ENCODE measurements around the gene ACADS. TPM values are rescaled to one million over a fixed set of nuclear protein-coding genes. Genes with fewer than 3 reads are reported as not detected.
A peak's percentile ranks its signal among the peaks of the same experiment; 100 is the strongest.
"Not testable (repeated sequence)": the region's sequence is repeated elsewhere in the genome, so short reads cannot be mapped to it uniquely, and the experiment has no call there.

The ACADS gene
- total and polyA plus RNA-seq, 2 experiments from 2014 or later = 53.5 to 66.8 TPM

GRCh38 chr12:120726510-120726793 is 826 bp downstream of the ACADS start:
- 91% methylated on average over 9 of the region's 9 CpGs for WGBS (ENCODE audit: low lambda C conversion rate, missing lambda C conversion rate)
- H3K4me2 ChIP-seq = peak overlapping the region; percentile 92
- H3K9me3 ChIP-seq (ENCODE audit: low read depth) = no peaks in the 10 kb centered on the region
- no peaks in the 10 kb centered on the region for H3K36me3 ChIP-seq (replicated peaks; ENCODE audit: insufficient read depth, low read depth)
- no peak for TF ChIP-seq EZH2phosphoT487 (IDR thresholded peaks at IDR 0.05; ENCODE audit: low read depth, severe bottlenecking, unreplicated experiment)
- TF ChIP-seq, protein P1, sequence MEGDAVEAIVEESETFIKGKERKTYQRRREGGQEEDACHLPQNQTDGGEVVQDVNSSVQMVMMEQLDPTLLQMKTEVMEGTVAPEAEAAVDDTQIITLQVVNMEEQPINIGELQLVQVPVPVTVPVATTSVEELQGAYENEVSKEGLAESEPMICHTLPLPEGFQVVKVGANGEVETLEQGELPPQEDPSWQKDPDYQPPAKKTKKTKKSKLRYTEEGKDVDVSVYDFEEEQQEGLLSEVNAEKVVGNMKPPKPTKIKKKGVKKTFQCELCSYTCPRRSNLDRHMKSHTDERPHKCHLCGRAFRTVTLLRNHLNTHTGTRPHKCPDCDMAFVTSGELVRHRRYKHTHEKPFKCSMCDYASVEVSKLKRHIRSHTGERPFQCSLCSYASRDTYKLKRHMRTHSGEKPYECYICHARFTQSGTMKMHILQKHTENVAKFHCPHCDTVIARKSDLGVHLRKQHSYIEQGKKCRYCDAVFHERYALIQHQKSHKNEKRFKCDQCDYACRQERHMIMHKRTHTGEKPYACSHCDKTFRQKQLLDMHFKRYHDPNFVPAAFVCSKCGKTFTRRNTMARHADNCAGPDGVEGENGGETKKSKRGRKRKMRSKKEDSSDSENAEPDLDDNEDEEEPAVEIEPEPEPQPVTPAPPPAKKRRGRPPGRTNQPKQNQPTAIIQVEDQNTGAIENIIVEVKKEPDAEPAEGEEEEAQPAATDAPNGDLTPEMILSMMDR (IDR thresholded peaks at IDR 0.05; ENCODE audit: poor library complexity) = no peak
- no peak for TF ChIP-seq EZH2 (IDR thresholded peaks at IDR 0.05; ENCODE audit: borderline replicate concordance)
- H3K4me1 ChIP-seq (ENCODE audit: insufficient read depth) = peaks cover 7% of the 10 kb centered on the region
- no peaks in the 10 kb centered on the region for H3K9me2 ChIP-seq (replicated peaks; ENCODE audit: insufficient read depth)
- no peaks in the 10 kb centered on the region for H4K20me1 ChIP-seq (ENCODE audit: insufficient read depth, poor library complexity, severe bottlenecking)
- DNase-seq (ENCODE audit: low spot score) = no peak
- H3K79me2 ChIP-seq = peaks cover 16% of the 10 kb centered on the region
- H2AFZ ChIP-seq = peak overlapping the region; percentile 92
- H3K27ac ChIP-seq = peak overlapping the region; percentile 79
- H3K27me3 ChIP-seq = no peaks in the 10 kb centered on the region
- H3K4me3 ChIP-seq = peak overlapping the region; percentile 52

- H3K27ac ChIP-seq = no peak overlapping the region
- no peaks in the 10 kb centered on the region for H3K9me3 ChIP-seq (ENCODE audit: low read depth)
- DNase-seq (ENCODE audit: low spot score) = no peak
- H3K36me3 ChIP-seq (replicated peaks; ENCODE audit: insufficient read depth, low read depth) = no peaks in the 10 kb centered on the region
- TF ChIP-seq, protein P1 (IDR thresholded peaks at IDR 0.05; ENCODE audit: poor library complexity) = no peak
- TF ChIP-seq EZH2phosphoT487 (IDR thresholded peaks at IDR 0.05; ENCODE audit: low read depth, severe bottlenecking, unreplicated experiment) (no peak), EZH2 (IDR thresholded peaks at IDR 0.05; ENCODE audit: borderline replicate concordance) (no peak)
- H3K4me1 ChIP-seq (ENCODE audit: insufficient read depth) = peaks cover 7% of the 10 kb centered on the region
- WGBS (ENCODE audit: low lambda C conversion rate, missing lambda C conversion rate) = 95% methylated on average over 9 of the region's 9 CpGs
- no peaks in the 10 kb centered on the region for H3K27me3 ChIP-seq
- H3K4me3 ChIP-seq = no peak overlapping the region
- no peak overlapping the region for H2AFZ ChIP-seq
- H3K9me2 ChIP-seq (replicated peaks; ENCODE audit: insufficient read depth) = no peaks in the 10 kb centered on the region
- H4K20me1 ChIP-seq (ENCODE audit: insufficient read depth, poor library complexity, severe bottlenecking) = no peaks in the 10 kb centered on the region
- peaks cover 11% of the 10 kb centered on the region for H3K79me2 ChIP-seq
- H3K4me2 ChIP-seq = peak overlapping the region; percentile 92
Measured at GRCh38 chr12:120726961-120727360, 1.3 kb downstream of the ACADS start.

DNA sequence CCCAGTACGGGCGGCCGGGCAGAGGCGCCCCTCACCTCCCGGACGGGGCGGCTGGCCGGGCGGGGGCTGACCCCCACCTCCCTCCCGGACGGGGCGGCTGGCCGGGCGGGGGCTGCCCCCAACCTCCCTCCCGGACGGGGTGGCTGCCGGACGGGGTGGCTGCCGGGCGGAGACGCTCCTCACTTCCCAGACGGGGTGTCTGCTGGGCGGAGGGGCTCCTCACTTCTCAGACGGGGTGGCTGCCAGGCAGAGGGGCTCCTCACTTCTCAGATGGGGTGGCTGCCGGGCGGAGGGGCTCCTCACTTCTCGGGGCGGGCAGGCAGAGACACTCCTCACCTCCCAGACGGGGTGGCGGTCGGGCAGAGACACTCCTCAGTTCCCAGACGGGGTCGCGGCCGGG is 6.6 kb downstream of the ACADS start:
- not testable (repeated sequence) for H3K4me3 ChIP-seq; H3K9me2 ChIP-seq (replicated peaks; ENCODE audit: insufficient read depth); H2AFZ ChIP-seq; H3K9me3 ChIP-seq (ENCODE audit: low read depth); H3K36me3 ChIP-seq (replicated peaks; ENCODE audit: insufficient read depth, low read depth); DNase-seq (ENCODE audit: low spot score); H3K27ac ChIP-seq; H3K4me2 ChIP-seq; H3K27me3 ChIP-seq; H4K20me1 ChIP-seq (ENCODE audit: insufficient read depth, poor library complexity, severe bottlenecking); H3K79me2 ChIP-seq; H3K4me1 ChIP-seq (ENCODE audit: insufficient read depth)
- 91% methylated on average over 7 of the region's 35 CpGs for WGBS (ENCODE audit: low lambda C conversion rate, missing lambda C conversion rate)

DNA sequence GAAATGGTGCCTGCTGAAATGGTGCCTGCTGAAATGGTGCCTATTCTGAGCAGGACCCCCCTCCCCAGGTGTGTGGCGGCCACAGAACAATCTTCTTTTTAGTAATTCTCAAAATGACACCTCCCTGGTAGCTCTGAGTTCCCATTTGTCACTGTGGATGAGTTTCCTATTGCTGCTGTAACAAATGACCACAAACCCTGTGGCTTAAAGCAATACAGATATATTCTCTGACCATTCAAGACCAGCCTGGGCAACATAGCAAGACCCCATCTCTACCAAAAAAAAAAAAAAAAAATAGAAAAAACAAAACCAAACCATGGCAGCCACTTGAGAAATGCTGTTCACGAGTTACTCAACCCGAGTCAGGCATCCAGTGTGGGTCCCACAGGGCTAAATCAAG is 7.9 kb downstream of the ACADS start:
- 91% methylated on average over 3 of the region's 3 CpGs for WGBS (ENCODE audit: low lambda C conversion rate, missing lambda C conversion rate)
- H3K4me1 ChIP-seq (ENCODE audit: insufficient read depth) = no peaks in the 10 kb centered on the region
- no peaks in the 10 kb centered on the region for H3K36me3 ChIP-seq (replicated peaks; ENCODE audit: insufficient read depth, low read depth)

GRCh38 chr12:120734210-120734609 is 8.6 kb downstream of the ACADS start:
- Histone ChIP-seq H3K9me3 (ENCODE audit: low read depth) (no peaks in the 10 kb centered on the region), H3K36me3 (replicated peaks; ENCODE audit: insufficient read depth, low read depth) (no peaks in the 10 kb centered on the region), H3K4me1 (ENCODE audit: insufficient read depth) (no peaks in the 10 kb centered on the region), H3K4me2 (no peak overlapping the region), H3K79me2 (no peaks in the 10 kb centered on the region), H3K4me3 (no peak overlapping the region), H3K27ac (no peak overlapping the region), H2AFZ (no peak overlapping the region), H3K27me3 (no peaks in the 10 kb centered on the region), H3K9me2 (replicated peaks; ENCODE audit: insufficient read depth) (no peaks in the 10 kb centered on the region), H4K20me1 (ENCODE audit: insufficient read depth, poor library complexity, severe bottlenecking) (no peaks in the 10 kb centered on the region)
- 95% methylated on average over 10 of the region's 10 CpGs for WGBS (ENCODE audit: low lambda C conversion rate, missing lambda C conversion rate)
- no peak for DNase-seq (ENCODE audit: low spot score)
- TF ChIP-seq, protein P1 (IDR thresholded peaks at IDR 0.05; ENCODE audit: poor library complexity) = no peak
- no peak for TF ChIP-seq EZH2phosphoT487 (IDR thresholded peaks at IDR 0.05; ENCODE audit: low read depth, severe bottlenecking, unreplicated experiment)
- TF ChIP-seq EZH2 (IDR thresholded peaks at IDR 0.05; ENCODE audit: borderline replicate concordance) = no peak

More for the DNA sequence above, 7.9 kb downstream of the ACADS start:
- Histone ChIP-seq H3K27ac (no peak overlapping the region), H2AFZ (no peak overlapping the region), H3K9me3 (ENCODE audit: low read depth) (no peaks in the 10 kb centered on the region), H3K4me2 (no peak overlapping the region), H3K27me3 (no peaks in the 10 kb centered on the region), H3K9me2 (replicated peaks; ENCODE audit: insufficient read depth) (no peaks in the 10 kb centered on the region), H3K4me3 (no peak overlapping the region), H4K20me1 (ENCODE audit: insufficient read depth, poor library complexity, severe bottlenecking) (no peaks in the 10 kb centered on the region), H3K79me2 (no peaks in the 10 kb centered on the region)
- no peak for DNase-seq (ENCODE audit: low spot score)
- no peak for TF ChIP-seq EZH2 (IDR thresholded peaks at IDR 0.05; ENCODE audit: borderline replicate concordance)

All from hepatocyte (in vitro differentiated cells).